Measurements from ENCODE around the gene ABHD12B. TPM values are rescaled to one million over a fixed set of nuclear protein-coding genes. Genes with fewer than 3 reads are reported as not detected.

Gene ABHD12B
- total RNA-seq (2014; rRNA removed; shearing (Covaris generic)) = not detected in 2 replicates

GRCh38 chr14:50871914-50872732 lies at the start of gene ABHD12B:
TSS of gene ABHD12B (plus strand) at chr14:50872053. CDS start at chr14:50872175, 122 bp downstream.
- Histone ChIP-seq H3K27me3 (no peaks in the 10 kb centered on the region), H3K9me3 (replicated peaks) (no peaks in the 10 kb centered on the region), H3K4me1 (no peaks in the 10 kb centered on the region), H3K36me3 (no peaks in the 10 kb centered on the region), H3K4me3 (no peak within 1 kb of the TSS), H3K27ac (no peak within 1 kb of the TSS)
- DNase-seq = no peak

DNA sequence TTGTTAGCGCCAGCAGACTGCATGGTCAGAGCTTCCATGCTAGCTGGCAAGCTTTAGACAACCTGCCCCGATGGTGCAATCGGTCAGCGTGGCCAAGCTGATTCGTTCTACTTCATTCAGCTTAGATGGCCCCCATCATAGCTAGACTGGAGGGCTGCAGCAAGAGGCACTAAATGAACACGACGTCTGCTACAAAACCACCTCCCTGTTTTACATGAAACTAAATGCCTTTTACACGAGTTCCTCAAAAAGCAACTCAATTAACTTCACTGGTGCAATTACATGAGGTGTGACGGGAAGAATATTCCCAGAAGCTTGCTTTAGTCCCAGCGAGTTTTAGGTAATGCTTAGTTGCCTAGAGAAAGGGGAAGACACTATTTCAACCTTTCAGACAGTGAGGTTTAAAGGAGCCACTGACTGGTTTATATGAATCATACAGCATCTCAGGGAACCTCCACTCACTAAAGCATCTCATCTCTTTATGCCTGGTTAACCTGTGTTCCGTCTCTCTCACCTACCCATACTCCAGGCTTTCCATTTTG lies 49.3 kb upstream of the ABHD12B start:
- H3K4me3 ChIP-seq = no peak overlapping the region
- H3K27me3 ChIP-seq = no peaks in the 10 kb centered on the region
- no peak overlapping the region for H3K27ac ChIP-seq
- no peak for DNase-seq
- peaks cover 7% of the 10 kb centered on the region; the same call in 1 of the 2 replicates for H3K4me1 ChIP-seq
- no peaks in the 10 kb centered on the region for H3K9me3 ChIP-seq (replicated peaks)
- no peaks in the 10 kb centered on the region for H3K36me3 ChIP-seq

DNA sequence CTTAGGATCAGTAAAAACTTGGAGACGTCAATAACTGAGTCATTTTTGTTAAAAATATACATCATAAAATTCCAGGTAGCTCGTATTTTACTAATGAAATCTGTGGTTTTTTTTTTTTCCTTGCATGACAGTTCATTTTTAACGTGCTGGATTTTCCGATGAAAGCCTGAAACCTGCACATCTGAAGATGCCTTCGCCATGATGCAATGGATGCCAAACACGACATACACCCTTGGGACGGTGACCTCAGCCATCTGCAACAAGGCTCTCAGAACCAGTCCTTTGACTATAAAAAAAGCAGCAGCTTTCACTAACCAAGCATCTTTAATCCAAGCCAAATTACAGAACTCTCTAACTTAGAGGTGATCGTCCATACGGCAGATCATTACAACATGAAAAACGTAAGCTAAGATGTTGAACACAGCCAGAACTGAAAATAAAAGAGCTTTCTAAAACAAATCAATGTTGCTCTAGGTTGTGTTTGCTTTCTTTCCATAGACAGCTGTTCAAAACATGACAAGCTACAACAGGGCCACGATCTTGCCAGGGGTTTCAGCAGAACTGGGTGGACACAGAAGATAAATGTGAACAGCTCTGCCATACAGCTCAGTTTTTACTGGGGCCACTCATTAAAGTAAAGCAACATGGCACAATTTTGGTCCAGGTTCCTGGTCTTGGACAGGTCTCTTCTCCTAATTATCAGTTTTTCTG lies 48.6 kb upstream of the ABHD12B start:
- no peaks in the 10 kb centered on the region for H3K9me3 ChIP-seq (replicated peaks)
- DNase-seq = peak; percentile 28
- no peaks in the 10 kb centered on the region for H3K36me3 ChIP-seq
- H3K4me3 ChIP-seq = no peak overlapping the region
- H3K4me1 ChIP-seq = peaks cover 7% of the 10 kb centered on the region; the same call in 1 of the 2 replicates
- H3K27ac ChIP-seq = peak overlapping the region; percentile 15; the same call in 1 of the 2 replicates
- no peaks in the 10 kb centered on the region for H3K27me3 ChIP-seq

DNA sequence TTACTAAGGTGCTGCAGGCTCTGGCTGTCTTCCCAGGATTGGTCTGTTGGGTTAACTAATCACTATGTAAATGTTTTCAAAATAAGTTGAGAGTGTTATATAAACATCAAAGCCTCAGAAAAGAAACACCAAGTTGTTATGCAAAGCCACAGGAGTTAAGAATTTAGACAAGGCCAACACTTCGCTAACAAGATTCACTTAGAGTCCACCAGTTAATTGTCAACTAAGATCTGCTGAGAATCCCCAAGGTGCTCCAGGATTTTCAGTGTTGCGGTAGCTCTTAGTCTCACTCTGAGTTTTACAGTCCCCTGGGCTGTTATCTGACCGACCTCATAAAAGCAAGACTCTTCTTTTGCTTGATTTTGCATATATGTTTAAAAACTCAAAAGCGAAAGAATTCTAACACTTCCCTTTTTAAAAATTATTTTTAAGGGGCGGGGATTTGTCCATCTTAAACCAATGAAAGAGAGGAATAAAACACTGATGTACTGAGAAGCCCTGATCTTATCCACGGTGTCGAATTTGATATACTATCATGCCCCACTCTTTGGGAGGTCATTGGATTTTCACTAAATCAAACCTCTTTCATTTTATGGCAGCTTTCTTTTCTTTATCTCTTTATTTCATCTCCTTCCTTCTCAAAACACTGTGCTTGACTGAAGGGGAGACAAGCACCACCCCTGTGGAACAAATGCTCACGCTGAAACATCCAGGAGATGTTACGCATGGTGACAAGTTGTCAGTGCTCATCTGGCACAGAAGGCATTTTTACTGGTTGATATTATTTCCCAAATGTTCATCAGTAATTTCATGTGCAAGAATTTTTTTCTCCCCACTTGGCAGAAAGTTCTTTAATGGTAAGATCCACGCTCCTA lies 47.9 kb upstream of the ABHD12B start:
- H3K9me3 ChIP-seq (replicated peaks) = no peaks in the 10 kb centered on the region
- no peak overlapping the region for H3K4me3 ChIP-seq
- no peak for DNase-seq
- no peaks in the 10 kb centered on the region for H3K36me3 ChIP-seq
- H3K27ac ChIP-seq = no peak overlapping the region
- no peaks in the 10 kb centered on the region for H3K27me3 ChIP-seq
- peaks cover 7% of the 10 kb centered on the region; the same call in 1 of the 2 replicates for H3K4me1 ChIP-seq

DNA sequence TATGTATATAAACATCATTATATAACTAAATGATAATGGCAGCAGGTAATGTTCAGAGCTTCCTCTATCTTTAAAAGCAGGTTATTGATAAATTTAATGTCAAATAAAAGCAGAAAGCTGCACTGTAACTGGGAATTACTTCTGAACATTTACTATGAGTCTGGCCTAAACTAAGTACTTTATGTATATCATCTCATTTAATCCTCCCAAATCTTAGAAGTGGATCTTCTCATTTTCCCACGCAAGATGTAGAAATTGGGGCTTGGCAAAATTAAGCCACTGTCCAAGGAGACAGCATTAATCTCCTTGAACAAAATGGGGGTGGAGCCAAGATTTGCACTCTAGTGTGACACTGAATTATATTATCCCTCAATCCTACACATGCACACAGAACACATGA lies 46.5 kb upstream of the ABHD12B start:
- no peak for DNase-seq
- Histone ChIP-seq H3K4me1 (peaks cover 7% of the 10 kb centered on the region; the same call in 1 of the 2 replicates), H3K27me3 (no peaks in the 10 kb centered on the region), H3K27ac (no peak overlapping the region), H3K36me3 (no peaks in the 10 kb centered on the region), H3K4me3 (no peak overlapping the region), H3K9me3 (replicated peaks) (no peaks in the 10 kb centered on the region)

DNA sequence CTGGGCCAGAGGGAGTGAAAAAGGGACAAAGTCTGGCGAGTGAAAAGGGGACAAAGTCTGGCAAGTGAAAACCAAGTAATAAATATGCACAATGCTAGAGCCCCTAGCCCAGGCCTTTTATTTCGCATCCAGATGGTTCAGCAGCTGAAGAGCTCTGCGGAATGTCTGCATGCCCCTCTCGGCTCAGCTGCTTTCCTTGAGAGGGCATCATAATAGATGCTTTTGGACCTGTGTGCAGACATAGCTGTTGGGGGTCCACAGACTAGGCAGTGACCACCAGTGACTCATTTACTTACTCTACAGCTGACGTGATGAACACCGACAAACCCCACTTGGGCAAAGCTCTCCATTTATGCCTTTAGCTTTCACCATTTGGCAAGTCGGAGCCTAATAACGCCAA lies 45.2 kb upstream of the ABHD12B start:
- Histone ChIP-seq H3K36me3 (no peaks in the 10 kb centered on the region), H3K9me3 (replicated peaks) (no peaks in the 10 kb centered on the region), H3K27me3 (no peaks in the 10 kb centered on the region), H3K27ac (no peak overlapping the region), H3K4me3 (no peak overlapping the region), H3K4me1 (peaks cover 7% of the 10 kb centered on the region; the same call in 1 of the 2 replicates)
- DNase-seq = no peak

- Histone ChIP-seq H3K27ac (no peak overlapping the region), H3K9me3 (replicated peaks) (no peaks in the 10 kb centered on the region), H3K4me1 (0 out of 2 replicates have a peak, but pooled peaks cover 2% of the 10 kb centered on the region), H3K36me3 (no peaks in the 10 kb centered on the region), H3K4me3 (peak overlapping the region; percentile 96), H3K27me3 (no peaks in the 10 kb centered on the region)
- peak in 1 of 2 experiments; percentile 3 for DNase-seq
Measured at GRCh38 chr14:50828721-50829488, 42.9 kb upstream of the ABHD12B start.

- peak in 1 of 2 experiments; percentile 32 for DNase-seq
- Histone ChIP-seq H3K4me3 (peak overlapping the region; percentile 96), H3K27ac (no peak overlapping the region), H3K4me1 (no peaks in the 10 kb centered on the region), H3K27me3 (no peaks in the 10 kb centered on the region), H3K36me3 (no peaks in the 10 kb centered on the region), H3K9me3 (replicated peaks) (no peaks in the 10 kb centered on the region)
Measured at GRCh38 chr14:50829489-50830043, 42.3 kb upstream of the ABHD12B start.

DNA sequence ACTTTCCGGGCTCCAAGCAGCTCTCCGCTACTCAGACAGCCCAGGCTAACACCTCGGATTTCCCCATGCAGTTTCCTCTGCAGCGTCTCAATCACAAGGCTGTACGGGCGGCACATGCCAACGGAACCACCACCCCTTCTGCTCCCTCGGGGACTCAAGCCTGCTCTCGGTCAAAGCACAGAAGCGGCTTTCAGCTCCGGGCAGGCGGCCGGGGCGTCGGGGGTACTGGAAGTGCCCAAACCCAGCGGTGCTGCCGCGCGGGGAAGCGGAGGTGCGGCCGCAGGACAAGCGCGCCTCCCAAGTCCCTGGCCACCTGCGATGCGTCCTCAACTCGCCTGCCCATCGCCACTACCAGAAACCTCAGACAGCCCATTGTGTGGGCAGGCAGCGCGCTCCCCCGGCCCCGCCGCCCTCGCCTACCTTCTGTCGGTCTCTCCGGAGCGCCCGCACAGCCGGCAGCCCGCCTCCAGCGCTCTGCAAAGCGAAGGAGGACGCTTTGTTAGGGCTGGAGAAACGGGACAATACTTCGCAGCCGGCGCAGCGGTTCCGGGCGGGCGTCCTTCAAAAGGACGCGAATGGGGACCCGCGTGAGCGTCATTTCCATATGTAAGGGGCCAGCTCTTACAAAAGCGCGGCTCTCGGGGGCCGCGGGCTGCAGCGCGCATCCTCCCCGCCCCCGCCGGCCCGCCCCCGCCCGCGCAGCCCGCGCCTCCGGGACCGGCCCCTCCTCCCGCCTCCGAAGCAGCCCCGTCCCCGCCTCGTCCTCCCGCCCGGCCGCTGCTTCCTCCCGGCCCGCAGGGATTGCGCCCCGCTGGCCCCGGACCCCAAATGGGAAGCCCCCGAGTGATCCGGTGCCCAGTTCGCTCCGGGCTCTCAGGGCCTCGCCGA lies 41.6 kb upstream of the ABHD12B start:
- H3K27ac ChIP-seq = peak overlapping the region; percentile 46; the same call in 1 of the 2 replicates
- no peaks in the 10 kb centered on the region for H3K4me1 ChIP-seq
- no peaks in the 10 kb centered on the region for H3K27me3 ChIP-seq
- peak; percentile 44 to 58 for DNase-seq
- H3K9me3 ChIP-seq (replicated peaks) = no peaks in the 10 kb centered on the region
- H3K4me3 ChIP-seq = peak overlapping the region; percentile 96
- no peaks in the 10 kb centered on the region for H3K36me3 ChIP-seq

- peak within 1 kb of the TSS; percentile 96 for H3K4me3 ChIP-seq
- H3K27me3 ChIP-seq = no peaks in the 10 kb centered on the region
- no peaks in the 10 kb centered on the region for H3K4me1 ChIP-seq
- no peaks in the 10 kb centered on the region for H3K9me3 ChIP-seq (replicated peaks)
- peak within 1 kb of the TSS; percentile 46; the same call in 1 of the 2 replicates for H3K27ac ChIP-seq
- DNase-seq = peak; percentile 64 to 79
- H3K36me3 ChIP-seq = no peaks in the 10 kb centered on the region
Measured at GRCh38 chr14:50830932-50831725, 40.7 kb upstream of the ABHD12B start, which contains the start of gene NIN. TSS of gene NIN (minus strand) at chr14:50831162. CDS start at chr14:50822056, 9,106 bp downstream.

GRCh38 chr14:50831726-50832168 lies 40.1 kb upstream of the ABHD12B start:
- Histone ChIP-seq H3K4me1 (no peaks in the 10 kb centered on the region), H3K27ac (no peak overlapping the region), H3K36me3 (no peaks in the 10 kb centered on the region), H3K27me3 (no peaks in the 10 kb centered on the region), H3K4me3 (peak overlapping the region; percentile 96), H3K9me3 (replicated peaks) (no peaks in the 10 kb centered on the region)
- DNase-seq = peak in 1 of 2 experiments; percentile 4
